ENCODE results near the gene GNG3.

- TF ChIP-seq, protein P1, sequence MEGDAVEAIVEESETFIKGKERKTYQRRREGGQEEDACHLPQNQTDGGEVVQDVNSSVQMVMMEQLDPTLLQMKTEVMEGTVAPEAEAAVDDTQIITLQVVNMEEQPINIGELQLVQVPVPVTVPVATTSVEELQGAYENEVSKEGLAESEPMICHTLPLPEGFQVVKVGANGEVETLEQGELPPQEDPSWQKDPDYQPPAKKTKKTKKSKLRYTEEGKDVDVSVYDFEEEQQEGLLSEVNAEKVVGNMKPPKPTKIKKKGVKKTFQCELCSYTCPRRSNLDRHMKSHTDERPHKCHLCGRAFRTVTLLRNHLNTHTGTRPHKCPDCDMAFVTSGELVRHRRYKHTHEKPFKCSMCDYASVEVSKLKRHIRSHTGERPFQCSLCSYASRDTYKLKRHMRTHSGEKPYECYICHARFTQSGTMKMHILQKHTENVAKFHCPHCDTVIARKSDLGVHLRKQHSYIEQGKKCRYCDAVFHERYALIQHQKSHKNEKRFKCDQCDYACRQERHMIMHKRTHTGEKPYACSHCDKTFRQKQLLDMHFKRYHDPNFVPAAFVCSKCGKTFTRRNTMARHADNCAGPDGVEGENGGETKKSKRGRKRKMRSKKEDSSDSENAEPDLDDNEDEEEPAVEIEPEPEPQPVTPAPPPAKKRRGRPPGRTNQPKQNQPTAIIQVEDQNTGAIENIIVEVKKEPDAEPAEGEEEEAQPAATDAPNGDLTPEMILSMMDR (IDR thresholded peaks at IDR 0.05): no peak
- peak; percentile 67 for TF ChIP-seq POLR2A (IDR thresholded peaks at IDR 0.05)
These were observed 35.7 kb upstream of the GNG3 start, which contains the start of the genes LBHD1 and UQCC3 for GRCh38 chr11:62671608-62672389.
